Left forelimb (tissue), 1 donor: ENCODE results near the gene STAB2.

ENCODE experiments used
- DNase-seq: peaks from one replicate; pipeline ENCODE4 v3.0.0-alpha.2; 2018; ENCODE audit warnings: low spot score

The STAB2 gene

GRCh38 chr12:103588680-103589079, 1.6 kb downstream of the STAB2 start:
- DNase-seq, result no peak

GRCh38 chr12:103589517-103589916, 2.4 kb downstream of the STAB2 start:
- no peak for DNase-seq

- no peak for DNase-seq
Observed at GRCh38 chr12:103590271-103590670, 3.2 kb downstream of the STAB2 start.

- DNase-seq, result no peak
Observed at GRCh38 chr12:103596981-103597380, 9.9 kb downstream of the STAB2 start.

- DNase-seq, result no peak
Observed at GRCh38 chr12:103599274-103599673, 12.2 kb downstream of the STAB2 start.

GRCh38 chr12:103600967-103601728, 14.1 kb downstream of the STAB2 start:
- DNase-seq, result no peak

GRCh38 chr12:103620395-103620794, 33.3 kb downstream of the STAB2 start:
- DNase-seq, result no peak

GRCh38 chr12:103623716-103624115, 36.6 kb downstream of the STAB2 start:
- no peak for DNase-seq

GRCh38 chr12:103626498-103626897, 39.4 kb downstream of the STAB2 start:
- DNase-seq, result no peak

GRCh38 chr12:103627189-103627855, 40.2 kb downstream of the STAB2 start:
- DNase-seq, result no peak

- no peak for DNase-seq
Observed at GRCh38 chr12:103632554-103633216, 45.6 kb downstream of the STAB2 start.

GRCh38 chr12:103634732-103635131, 47.7 kb downstream of the STAB2 start:
- no peak for DNase-seq

- DNase-seq, result no peak
Observed at GRCh38 chr12:103635419-103635818, 48.3 kb downstream of the STAB2 start.

- no peak for DNase-seq
Observed at GRCh38 chr12:103637021-103637420, 49.9 kb downstream of the STAB2 start.

GRCh38 chr12:103637429-103637828, 50.4 kb downstream of the STAB2 start:
- DNase-seq, result no peak

GRCh38 chr12:103639983-103640382, 52.9 kb downstream of the STAB2 start:
- DNase-seq, result no peak

- DNase-seq, result no peak
Observed at GRCh38 chr12:103640410-103640809, 53.3 kb downstream of the STAB2 start.

- DNase-seq, result no peak
Observed at GRCh38 chr12:103640831-103641230, 53.8 kb downstream of the STAB2 start.

GRCh38 chr12:103642240-103642864, 55.3 kb downstream of the STAB2 start:
- DNase-seq, result no peak

GRCh38 chr12:103645202-103645601, 58.1 kb downstream of the STAB2 start:
- DNase-seq, result no peak

- DNase-seq, result no peak
Observed at GRCh38 chr12:103647267-103647666, 60.2 kb downstream of the STAB2 start.

GRCh38 chr12:103652808-103653207, 65.7 kb downstream of the STAB2 start:
- DNase-seq, result no peak
